HUDEP-2 (cell line): Measurements from ENCODE around the gene GLI3.
"Not testable (repeated sequence)": the region's sequence is repeated elsewhere in the genome, so short reads cannot be mapped to it uniquely, and the experiment has no call there.

ENCODE experiments used
- DNase-seq, 76 experiments: peaks; one replicate each; lab custom pipeline; 2025; ENCODE audit not compliant: unreplicated experiment in 76 of 76; lab: John Stamatoyannopoulos, UW

Gene GLI3

DNA sequence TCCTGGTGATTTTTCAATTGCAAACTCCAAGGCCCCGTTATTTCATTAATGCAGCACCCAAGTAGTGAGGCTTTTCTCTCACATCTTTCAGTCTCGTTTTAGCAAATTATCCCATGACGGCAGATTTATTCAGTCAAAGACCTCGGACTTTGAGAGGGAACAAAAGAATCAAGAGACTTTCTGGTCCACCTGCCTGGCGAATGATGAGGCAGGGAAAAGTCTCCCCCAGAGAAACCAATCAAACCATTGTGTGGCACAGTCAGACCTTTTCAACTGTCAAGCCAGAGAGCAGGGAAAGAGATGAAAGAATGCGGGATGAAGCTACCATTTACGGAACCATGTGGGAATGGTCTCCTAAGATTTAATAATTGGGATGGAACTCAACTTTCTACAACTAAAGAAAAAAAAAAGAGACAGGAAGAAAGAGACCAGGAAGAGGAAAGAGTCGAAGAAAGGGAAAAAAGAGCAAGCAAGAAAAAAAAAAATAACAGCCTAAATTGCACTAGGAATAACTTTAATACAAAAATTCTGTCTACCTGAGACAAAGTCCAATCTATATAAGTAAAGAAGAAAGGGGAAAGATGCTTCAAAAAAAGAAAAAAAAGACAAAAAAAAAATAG lies 22.8 kb downstream of the GLI3 start:
- no peak for DNase-seq

- DNase-seq: no peak
Observed at GRCh38 chr7:42213093-42213492, 23.9 kb downstream of the GLI3 start.

- DNase-seq: no peak
Observed at GRCh38 chr7:42212541-42213090, 24.4 kb downstream of the GLI3 start.

DNA sequence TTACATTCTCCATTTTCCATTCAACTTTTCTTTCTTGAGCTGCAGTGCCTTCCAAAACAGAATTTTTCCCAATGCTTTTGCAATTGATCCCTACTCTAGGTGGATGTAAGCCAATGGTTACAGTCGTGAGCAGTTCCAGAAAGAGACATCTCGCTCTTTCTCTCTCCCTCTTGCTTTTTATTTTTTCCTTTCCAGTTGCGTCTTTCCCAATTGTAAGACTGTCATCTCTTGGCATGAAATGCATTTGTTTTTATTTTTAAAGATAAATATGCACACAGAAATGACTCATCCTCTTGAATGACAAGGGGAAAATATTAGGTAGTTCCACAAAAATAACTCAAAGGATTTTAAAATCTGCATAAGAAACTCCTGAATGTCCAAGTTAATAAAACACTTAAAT lies 25.1 kb downstream of the GLI3 start:
- no peak for DNase-seq

- no peak for DNase-seq
Observed at GRCh38 chr7:42210779-42211178, 26.2 kb downstream of the GLI3 start.

DNA sequence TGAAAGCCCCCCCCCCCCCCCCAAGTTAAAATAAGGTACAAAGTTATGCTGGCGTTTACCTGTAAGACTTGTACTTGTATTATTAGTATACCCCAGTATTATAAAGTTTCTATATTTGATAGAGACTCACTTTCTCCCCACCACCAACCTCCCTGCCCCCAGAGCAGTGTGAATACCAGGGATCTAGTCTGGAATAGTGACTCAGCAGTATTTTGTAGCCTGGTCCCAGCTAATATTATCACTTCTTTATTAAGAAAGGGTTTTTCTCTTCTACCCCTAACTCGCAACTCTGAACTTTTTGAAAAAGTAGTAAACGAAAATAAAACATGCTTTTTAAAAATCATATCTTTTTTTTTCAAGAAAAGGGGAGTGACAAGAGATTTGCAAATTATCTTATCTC lies 26.7 kb downstream of the GLI3 start:
- no peak for DNase-seq

- not testable (repeated sequence) for DNase-seq
Observed at GRCh38 chr7:42209085-42209484, 27.9 kb downstream of the GLI3 start.

GRCh38 chr7:42208572-42208971 lies 28.4 kb downstream of the GLI3 start:
- no peak for DNase-seq

DNA sequence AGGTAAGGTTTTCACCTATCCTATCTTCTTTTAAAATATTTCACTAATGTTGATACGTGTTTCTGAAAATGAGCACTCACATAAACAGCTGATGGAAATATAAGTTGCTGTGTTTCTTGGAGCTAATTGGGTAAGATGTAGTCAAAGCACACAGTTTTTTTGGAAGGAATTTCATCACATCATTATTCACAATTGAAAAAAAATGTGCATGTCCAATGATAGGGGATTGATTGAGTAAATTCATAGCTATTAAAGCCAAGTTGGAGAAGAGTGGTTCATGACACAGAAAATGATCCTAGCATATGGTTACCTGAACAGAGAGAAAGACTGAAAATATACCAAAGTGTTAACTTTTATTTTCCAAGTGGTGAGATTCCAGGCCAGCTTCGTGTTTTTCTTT lies 29.6 kb downstream of the GLI3 start:
- DNase-seq: no peak

GRCh38 chr7:42203336-42203735 lies 33.7 kb downstream of the GLI3 start:
- no peak for DNase-seq

GRCh38 chr7:42202601-42203000 lies 34.4 kb downstream of the GLI3 start:
- no peak for DNase-seq

DNA sequence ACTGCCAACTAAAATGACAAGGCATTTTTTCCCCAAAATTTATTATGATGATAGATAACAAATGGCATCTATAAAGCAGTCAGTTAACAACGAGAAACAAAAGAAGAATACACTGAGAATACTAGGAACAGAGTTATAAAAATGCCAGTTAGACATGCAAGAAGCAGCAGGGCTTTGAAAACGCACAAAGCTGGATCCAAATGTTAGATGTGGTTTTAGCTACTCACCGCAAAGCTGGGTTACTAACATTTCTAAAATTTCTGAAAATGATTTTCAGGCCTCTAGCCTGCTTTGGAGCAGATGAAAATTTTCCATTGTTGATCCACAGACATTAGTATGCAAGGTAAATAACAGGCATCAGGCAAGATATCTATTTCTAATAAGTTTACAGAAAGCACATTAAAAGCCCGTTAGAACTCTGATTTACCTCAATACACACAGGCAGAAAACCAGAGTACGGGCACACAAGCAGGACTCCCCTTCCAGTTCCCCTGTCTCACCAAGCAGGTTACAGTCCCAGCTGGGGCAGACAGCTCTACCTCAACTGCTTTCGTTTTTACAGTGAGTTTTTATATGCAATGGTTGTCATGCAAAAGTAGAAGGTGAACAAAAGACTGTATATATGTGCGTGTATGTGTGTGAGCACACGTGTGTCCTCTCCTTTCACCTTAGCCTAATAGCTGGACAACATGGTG lies 37.9 kb downstream of the GLI3 start:
- DNase-seq: no peak

DNA sequence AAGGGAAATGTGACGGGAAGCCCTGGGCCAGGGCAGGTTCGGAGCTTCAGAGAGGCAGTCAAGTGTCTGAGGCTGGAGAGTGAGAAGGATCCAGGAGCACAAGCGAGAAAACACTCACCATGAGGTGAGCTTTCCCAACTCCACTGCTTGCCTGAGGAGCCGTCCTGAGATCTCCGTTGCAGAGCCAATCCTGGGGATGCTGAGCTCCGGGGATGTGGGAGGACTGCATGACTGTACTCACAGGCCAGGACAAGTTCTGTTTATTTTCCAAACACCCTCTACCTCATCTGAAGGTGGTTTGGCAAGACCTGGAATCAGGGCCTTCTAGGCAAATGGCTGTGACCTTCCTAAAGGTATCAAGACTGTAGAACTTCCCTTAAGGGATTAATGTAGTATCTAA lies 38.7 kb downstream of the GLI3 start:
- no peak for DNase-seq

GRCh38 chr7:42197451-42197850 lies 39.6 kb downstream of the GLI3 start:
- no peak for DNase-seq

GRCh38 chr7:42194238-42194637 lies 42.8 kb downstream of the GLI3 start:
- no peak for DNase-seq

GRCh38 chr7:42193471-42194129 lies 43.4 kb downstream of the GLI3 start:
- DNase-seq: no peak

DNA sequence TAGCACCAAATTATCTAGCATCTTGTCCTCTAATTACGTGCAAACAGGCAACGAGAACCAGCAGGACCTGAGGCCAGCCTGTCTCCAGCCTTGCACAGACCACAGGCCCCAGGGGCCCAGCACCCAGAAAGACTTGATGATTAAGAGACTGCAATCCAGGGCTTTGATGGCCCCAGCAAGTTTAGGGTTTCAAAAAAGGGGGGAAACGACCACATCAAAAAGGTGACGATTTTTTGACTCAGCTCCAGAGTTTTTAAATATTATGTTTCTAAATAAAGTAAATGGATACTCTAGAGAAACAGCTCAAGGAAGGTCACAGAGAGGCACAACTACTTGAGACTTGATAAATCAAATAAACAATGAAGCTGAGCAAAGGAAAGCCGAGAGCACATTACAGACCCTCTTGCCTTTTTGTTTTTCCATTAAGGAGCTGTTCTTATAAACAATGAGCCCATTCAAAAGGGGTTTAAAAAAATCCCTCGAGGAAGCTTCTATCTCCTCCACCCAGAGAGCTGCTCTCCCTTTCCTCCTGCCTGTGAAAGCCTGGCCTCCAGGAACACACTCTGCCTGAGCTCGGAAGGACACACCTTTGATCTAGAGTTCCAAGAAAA lies 44.1 kb downstream of the GLI3 start:
- DNase-seq: no peak

GRCh38 chr7:42192066-42192465 lies 44.9 kb downstream of the GLI3 start:
- DNase-seq: no peak

DNA sequence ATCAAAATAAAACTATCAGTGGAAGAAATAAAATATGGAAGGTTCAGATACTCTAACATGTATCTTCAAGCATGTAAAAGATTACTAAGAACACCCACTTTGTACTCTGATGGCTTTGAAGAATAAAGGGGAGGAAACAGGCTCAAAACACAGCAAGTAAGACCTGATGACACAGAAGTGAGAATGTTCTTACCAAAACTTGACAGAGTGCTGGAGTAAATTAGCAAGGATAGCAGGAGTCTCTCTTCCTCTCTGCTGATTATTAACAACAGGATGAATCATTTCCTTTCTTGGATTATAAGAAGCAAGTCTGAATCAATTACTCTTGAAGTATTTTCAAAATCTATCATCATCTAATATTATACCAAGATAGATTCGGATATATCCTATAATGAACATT lies 47.5 kb downstream of the GLI3 start:
- no peak for DNase-seq

DNA sequence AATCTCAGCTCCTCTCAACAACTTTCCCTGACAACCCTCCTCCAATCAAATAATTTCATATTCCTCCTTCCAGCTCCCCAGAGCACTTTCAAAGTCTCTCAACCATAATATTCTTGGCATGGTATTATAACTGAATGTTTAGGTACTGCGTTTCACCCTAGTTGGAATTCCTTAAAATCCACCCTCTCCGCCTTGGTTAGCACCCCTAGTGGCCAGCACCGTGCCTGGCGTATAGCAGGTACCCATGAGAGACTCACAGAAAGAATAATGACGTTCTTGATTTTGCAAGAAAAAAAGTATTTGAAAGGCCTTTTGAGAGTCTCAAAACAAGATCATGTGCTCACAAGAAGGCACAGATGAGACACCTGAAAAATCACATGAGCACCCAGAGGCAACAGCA lies 50.9 kb downstream of the GLI3 start:
- peak in 3 of 76 experiments; percentile 1 to 2 (median 1) for DNase-seq

DNA sequence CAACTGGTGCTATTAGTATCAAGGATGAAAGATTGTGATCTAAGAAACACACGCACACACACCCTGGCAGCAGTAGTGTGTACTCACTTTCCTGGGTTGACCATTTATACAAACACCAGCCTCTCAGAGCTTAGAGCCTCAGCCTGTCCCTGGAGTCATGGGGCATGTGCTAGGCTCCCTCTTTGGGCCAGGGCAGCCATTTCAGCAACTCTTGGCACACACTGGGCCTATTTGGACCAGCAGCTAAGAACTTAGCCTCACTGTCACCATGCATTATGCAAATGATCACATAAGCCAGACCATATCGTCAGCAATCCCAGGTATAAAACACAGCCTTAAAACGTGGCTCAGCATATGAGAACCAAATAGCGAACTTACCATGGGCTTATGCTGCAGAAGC lies 51.3 kb downstream of the GLI3 start:
- no peak for DNase-seq
